ENCODE measurements around the gene ADORA2A.
A peak's percentile ranks its signal among the peaks of the same experiment; 100 is the strongest.

ADORA2A gene

DNA sequence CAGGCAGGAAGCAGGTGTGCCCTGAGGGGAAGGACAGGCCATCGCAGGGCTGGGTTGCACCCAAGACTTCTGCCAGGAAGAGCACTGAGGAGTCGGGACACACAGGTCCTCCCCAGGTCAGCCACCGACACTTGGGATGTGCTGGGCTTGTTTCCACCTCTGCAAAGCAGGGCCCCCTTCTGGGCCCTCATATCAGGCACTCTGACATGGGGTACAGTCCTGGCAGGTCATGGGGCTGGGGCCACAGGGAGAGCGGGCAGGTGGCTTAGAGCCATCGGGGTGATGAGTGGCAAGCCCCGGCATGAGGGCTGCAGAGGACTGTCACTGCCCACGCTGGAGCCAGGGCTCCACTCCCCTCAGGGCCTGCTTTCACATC, 7.9 kb upstream of the ADORA2A start:
- no peak for DNase-seq

GRCh38 chr22:24420072-24420976, 7.1 kb upstream of the ADORA2A start:
- DNase-seq, result no peak

DNA sequence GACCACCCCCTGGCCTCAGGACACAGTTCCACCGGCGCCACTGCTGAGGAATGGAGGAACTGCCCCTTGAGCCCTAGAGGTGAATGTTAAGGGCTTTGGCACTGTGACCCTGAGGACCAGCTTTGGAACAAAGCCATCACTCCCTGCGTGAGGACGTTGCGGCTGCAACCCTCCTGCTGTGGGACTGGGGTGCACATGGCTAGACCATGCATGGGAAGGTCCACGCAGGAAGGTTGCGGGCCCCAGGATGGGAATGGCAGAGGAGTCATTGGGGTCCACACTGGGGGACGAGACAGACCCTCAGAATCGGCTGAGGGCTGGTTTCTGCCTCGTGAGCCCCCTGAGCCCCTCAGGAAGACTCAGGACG, 6.4 kb upstream of the ADORA2A start:
- DNase-seq, result no peak

- peak; percentile 40 for DNase-seq
Observed at GRCh38 chr22:24421428-24421931, 5.9 kb upstream of the ADORA2A start.

DNA sequence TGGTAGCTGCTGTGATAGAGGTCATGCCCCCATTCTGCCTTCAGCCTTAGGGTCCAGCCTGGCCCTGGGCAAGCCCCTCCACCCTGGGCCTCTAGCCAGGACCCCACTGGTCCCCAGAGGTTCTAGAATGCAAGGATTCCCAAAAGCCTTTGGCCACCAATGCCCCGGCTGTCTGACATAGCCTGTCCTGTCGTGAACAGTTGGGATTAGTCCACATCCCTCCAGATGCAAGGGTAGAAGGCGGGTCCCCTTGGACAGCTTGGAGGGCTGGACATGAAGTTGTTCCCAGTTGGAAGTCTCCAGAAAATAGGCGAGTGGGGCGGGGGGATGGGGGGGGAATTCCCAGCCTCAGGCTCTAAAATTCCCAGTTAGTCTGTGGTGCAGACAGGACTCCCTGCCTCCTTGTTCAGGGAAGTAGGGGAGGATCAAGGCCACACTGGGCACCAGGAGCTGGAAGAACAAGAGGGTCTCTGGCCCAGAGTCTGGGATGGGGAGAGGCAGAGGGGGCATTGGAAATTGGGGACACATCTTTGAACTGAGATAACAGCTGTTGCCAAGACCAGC, 5.2 kb upstream of the ADORA2A start:
- no peak for DNase-seq

DNA sequence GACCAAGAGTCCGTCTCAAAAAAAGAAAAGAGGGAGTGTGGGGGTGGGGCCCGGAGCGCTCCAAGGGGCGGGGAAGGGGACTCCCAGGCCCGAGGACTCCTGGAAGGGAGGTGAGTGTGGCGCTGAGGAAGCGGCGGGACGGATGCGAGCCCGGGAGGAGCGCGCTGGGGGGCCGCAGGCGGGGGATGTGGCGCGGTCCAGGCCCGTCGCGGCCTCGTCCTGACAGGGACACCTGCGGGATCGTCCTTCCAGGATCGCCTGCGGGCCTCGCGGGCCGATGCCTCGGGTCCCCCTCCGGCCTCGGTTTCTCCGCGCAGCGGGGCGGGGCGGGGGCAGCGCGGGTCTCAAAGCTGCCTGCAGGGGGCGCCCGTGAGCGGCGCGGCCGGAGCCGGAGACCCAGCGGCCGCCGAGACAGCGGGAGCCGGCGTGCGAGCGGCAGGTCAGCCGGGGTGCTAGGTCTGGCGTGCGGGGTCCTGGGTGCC, 3.8 kb upstream of the ADORA2A start:
- peak; percentile 65 for DNase-seq

- peak; percentile 46 for DNase-seq
Observed at GRCh38 chr22:24424001-24424900, 3.1 kb upstream of the ADORA2A start.

GRCh38 chr22:24424901-24425775, 2.3 kb upstream of the ADORA2A start:
- no peak for DNase-seq

GRCh38 chr22:24426436-24426835, 963 bp upstream of the ADORA2A start:
- DNase-seq, result no peak

DNA sequence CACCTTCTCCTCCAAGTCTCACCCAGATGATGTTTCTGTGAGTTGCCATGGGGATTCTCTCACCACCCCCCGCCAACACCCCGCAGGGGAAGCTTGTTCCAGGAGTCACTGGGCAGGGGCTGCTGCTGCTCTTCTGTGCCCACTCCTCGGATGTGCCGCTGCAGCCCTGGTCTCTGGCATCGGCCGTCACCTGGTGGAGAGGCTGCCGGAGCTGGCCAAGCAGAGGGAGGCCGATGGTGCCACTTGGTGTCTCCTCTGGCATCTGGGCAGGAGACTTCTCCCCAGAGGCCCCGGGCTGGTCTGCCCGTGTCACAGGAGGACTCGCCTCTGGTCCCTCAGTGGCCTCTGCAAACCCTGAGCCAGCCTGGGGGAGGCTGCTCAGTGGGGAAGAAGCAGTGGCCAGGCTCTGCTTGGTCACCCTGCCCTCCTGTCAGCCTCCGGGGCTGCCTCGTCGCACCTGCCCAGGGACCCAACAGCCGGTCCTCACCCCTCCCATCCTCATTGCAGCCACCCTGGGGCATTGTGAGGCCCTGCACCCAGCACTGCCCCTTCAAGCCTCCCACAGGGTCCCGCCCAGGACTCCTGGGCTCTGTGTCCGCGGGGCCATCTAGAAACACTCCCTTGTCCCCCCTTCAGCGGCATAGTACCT, 424 bp upstream of the ADORA2A start:
- no peak for DNase-seq

GRCh38 chr22:24428751-24429410, 1.5 kb downstream of the ADORA2A start:
- no peak for DNase-seq

- DNase-seq, result peak; percentile 67
Observed at GRCh38 chr22:24429411-24430365, 2.3 kb downstream of the ADORA2A start.

DNA sequence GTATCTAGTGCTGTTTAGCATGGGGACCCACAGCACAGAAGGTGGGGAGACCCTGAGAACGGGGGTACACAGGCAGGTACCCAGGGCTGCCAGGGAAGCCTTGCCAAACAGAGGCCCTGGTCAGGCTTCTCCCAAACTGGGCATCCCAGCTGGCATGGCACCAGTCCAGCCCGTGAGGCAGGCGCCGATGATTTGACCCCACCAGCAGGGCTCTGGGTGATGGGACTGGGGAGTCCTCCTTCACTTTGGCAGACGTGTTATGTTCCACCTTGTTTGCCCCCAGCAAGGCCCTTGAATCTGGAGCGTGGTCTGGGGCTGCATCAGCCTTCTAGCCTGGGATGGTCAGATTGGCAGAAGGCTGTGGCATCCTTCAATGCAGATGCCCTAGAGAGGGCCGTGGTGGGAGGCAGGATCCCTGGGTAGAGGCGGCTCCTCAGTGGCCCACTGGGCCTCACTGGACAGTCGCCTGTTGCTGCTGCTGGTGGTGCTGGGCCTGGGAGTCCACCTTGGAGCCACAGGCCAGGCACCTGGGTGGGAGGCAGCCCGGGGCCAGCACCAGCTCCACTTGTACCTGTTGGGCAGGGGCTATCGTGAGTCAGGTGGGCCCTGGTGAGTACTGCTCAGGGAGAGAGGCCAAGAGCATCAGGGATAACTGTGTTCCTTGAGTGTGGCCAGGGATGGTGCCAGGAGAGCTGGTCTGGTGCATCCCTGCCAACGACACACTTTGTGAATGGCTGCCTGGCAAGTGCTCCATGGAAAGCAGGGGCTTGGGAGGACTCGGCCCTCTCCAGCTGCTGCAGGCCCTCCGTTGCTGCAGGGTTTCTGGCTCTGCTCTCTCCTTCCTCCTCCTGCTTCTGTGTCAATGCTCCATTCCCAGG, 3.3 kb downstream of the ADORA2A start:
- DNase-seq, result no peak

- DNase-seq, result no peak
Observed at GRCh38 chr22:24431309-24432034, 4.1 kb downstream of the ADORA2A start.

DNA sequence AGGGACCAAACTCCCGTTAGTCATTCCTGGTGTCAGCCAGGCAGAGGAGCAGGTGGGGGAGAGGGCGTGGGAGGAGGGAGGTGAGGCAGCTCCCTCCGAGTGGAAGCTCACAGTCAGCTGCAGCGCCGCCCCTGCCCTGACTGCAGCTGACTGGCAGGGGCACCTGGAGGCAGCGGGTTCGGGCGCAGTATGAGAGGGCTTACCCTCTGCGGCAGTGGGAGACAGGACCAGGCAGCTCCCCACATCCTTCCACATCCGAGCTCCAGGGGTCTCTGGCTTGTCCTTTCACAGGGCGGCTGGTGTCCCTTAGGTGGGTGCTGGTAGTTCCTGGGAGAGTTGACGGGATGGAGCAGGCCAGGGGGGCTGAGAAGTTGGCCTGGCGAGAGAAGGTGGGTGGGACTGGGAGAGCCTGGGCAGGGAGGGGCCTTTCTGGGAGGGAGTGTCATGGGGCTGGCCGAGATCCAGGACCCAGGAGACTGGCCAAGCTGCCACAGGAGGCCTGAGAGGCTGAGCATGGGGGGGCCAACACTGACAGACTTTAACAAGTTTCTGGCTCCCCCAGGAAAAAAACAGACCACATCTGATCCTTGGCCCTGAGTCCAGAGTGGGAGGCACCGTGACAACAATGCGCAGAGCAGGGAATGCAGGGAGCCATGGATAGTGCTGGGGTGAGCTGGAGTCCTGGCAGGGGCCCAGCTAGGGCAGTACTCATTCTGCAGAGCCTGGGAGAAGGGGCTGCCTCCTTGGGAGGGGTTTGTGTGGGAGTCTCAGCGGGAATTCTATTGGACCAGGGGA, 4.9 kb downstream of the ADORA2A start:
- DNase-seq, result no peak

GRCh38 chr22:24433001-24433827, 5.8 kb downstream of the ADORA2A start:
- DNase-seq, result no peak

Measured in stimulated activated CD4-positive, alpha-beta T cell treated with anti-CD3 and anti-CD28 coated beads, Interleukin-4, amount 100 ng/mL, for 24 hours (primary cell).